K562 (cell line): ENCODE results near the gene KRTAP3-2. TPM values are rescaled to one million over a fixed set of nuclear protein-coding genes. Genes with fewer than 3 reads are reported as not detected.

ENCODE experiments used
- ATAC-seq: fragments of 200-7000 bp; cut with Tn5 transposase; 3 replicates; pipeline ENCODE4 v1.9.1; 2020; ENCODE audit warnings: moderate library complexity
- BruUV-seq: library from RNA; stranded (reverse); fragments of 400-500 nt; replicated peaks from 2 replicates; lab custom pipeline; 2021; lab: Mats Ljungman, UMichigan
- CTCF ChIA-PET: fragments of 300-600 bp; formaldehyde crosslinking; extraction: SDS; loops from one replicate; lab custom pipeline; 2021; ENCODE audit warnings: low intra/inter-chr PET ratio; lab: Yijun Ruan, JAX
- POLR2A ChIA-PET: fragments of 300-600, 350-650 bp; sonication (Branson Sonifier 250); formaldehyde crosslinking; extraction: SDS; loops from one replicate; lab custom pipeline; 2021; ENCODE audit warnings: antibody characterized with exemption, inconsistent platforms; lab: Yijun Ruan, JAX
- DNase-seq, 4 experiments: peaks; one replicate each; pipeline versions ENCODE4 v3.0.0 to v3.0.0-alpha.2; 2011 to 2018; ENCODE audit warnings: low spot score in 3 of 4, mixed read lengths in 3 of 4; ENCODE audit errors: extremely low read depth in 1 of 4
- FAIRE-seq: peaks from 2 replicates; lab custom pipeline; 2011; peaks lifted over from hg19 to GRCh38; lab: Jason Lieb, UNC
- H2AFZ ChIP-seq: 2 replicates; pipeline ENCODE4 v1.6.0; 2011; ENCODE audit warnings: low read depth, low read length, control low read depth, inconsistent platforms
- H3K27ac ChIP-seq: fragments of 200-600 bp; 3 replicates; pipeline ENCODE4 v1.8.0; 2011; ENCODE audit warnings: low read depth, mild to moderate bottlenecking, control low read depth, inconsistent platforms, low read length, moderate library complexity, mixed read lengths; ENCODE audit errors: extremely low read depth
- H3K27me3 ChIP-seq, 2 experiments: fragments of 300-600 bp in 1 of 2; 2 replicates in 1 of 2; 3 replicates in 1 of 2; pipeline versions ENCODE4 v1.6.0 to v1.8.0; 2011; ENCODE audit warnings: inconsistent platforms in 2 of 2, low read length in 2 of 2, mild to moderate bottlenecking in 1 of 2, mixed read lengths in 1 of 2, moderate library complexity in 1 of 2; ENCODE audit not compliant: control insufficient read depth in 2 of 2, insufficient read depth in 2 of 2
- H3K36me3 ChIP-seq: fragments of 300-600 bp; 3 replicates; pipeline ENCODE4 v1.8.0; 2011; ENCODE audit warnings: mild to moderate bottlenecking, low read length, inconsistent platforms; ENCODE audit not compliant: control insufficient read depth, insufficient read depth
- H3K4me1 ChIP-seq, 2 experiments: fragments of 200-600 bp in 1 of 2; replicated peaks in 1 of 2; 2 replicates in 1 of 2; 3 replicates in 1 of 2; pipeline versions ENCODE4 v1.5.1 to v1.8.0; 2011; ENCODE audit warnings: inconsistent platforms in 2 of 2, low read length in 2 of 2, mild to moderate bottlenecking in 1 of 2, mixed read lengths in 1 of 2, moderate library complexity in 1 of 2; ENCODE audit not compliant: control insufficient read depth in 2 of 2, insufficient read depth in 2 of 2
- H3K4me2 ChIP-seq: 2 replicates; pipeline ENCODE4 v1.6.1; 2011; ENCODE audit warnings: low read length, control low read depth, inconsistent platforms, mixed read lengths; ENCODE audit not compliant: insufficient read depth
- H3K4me3 ChIP-seq: fragments of 200-600 bp; sonication (generic), shearing (Covaris generic); 2 replicates; pipeline ENCODE4 v1.5.1; 2016; ENCODE audit warnings: control low read depth, inconsistent platforms
- H3K79me2 ChIP-seq: fragments of 200-600 bp; 3 replicates; pipeline ENCODE4 v1.8.0; 2011; ENCODE audit warnings: low read length, inconsistent platforms; ENCODE audit not compliant: control insufficient read depth, insufficient read depth
- H3K9ac ChIP-seq, 2 experiments: 2 replicates each; pipeline versions ENCODE4 v1.6.0 to v1.6.1; 2011; ENCODE audit warnings: low read depth in 2 of 2, low read length in 2 of 2, control low read depth in 1 of 2, inconsistent platforms in 1 of 2, mild to moderate bottlenecking in 1 of 2, mixed read lengths in 1 of 2; ENCODE audit not compliant: insufficient read depth in 1 of 2
- H3K9me1 ChIP-seq: one replicate; pipeline ENCODE4 v1.6.0; 2011; ENCODE audit warnings: inconsistent platforms, mild to moderate bottlenecking, low read length, moderate library complexity; ENCODE audit not compliant: control insufficient read depth, insufficient read depth
- H3K9me3 ChIP-seq: replicated peaks from 2 replicates; pipeline ENCODE4 v1.5.1; 2011; ENCODE audit warnings: low read depth, low read length, inconsistent platforms; ENCODE audit not compliant: control insufficient read depth, insufficient read depth
- H4K20me1 ChIP-seq: replicated peaks from 2 replicates; pipeline ENCODE4 v1.6.1; 2011; ENCODE audit warnings: low read length, inconsistent platforms, mixed read lengths; ENCODE audit not compliant: control insufficient read depth, insufficient read depth
- DIDO1 ChIP-seq: fragments of 450-650 bp; IDR thresholded peaks from 2 replicates; pipeline ENCODE4 v1.6.1; 2016; ENCODE audit warnings: low read depth, missing biosample characterization, missing genetic modification characterization
- FOXJ3 ChIP-seq: sonication (generic); formaldehyde crosslinking; IDR thresholded peaks from 2 replicates; pipeline ENCODE4 v1.4.0; 2020; ENCODE audit warnings: mild to moderate bottlenecking, missing genetic modification reagents
- LCOR ChIP-seq: sonication (generic); formaldehyde crosslinking; IDR thresholded peaks from 2 replicates; pipeline ENCODE4 v1.8.0; 2022; ENCODE audit warnings: mild to moderate bottlenecking, missing genetic modification reagents
- STAT5A ChIP-seq: IDR thresholded peaks from 2 replicates; pipeline ENCODE4 v1.6.1; 2012; ENCODE audit warnings: low read length, inconsistent platforms, borderline replicate concordance
- TARDBP ChIP-seq: fragments of 450-650 bp; IDR thresholded peaks from 2 replicates; pipeline ENCODE4 v1.6.1; 2016
- TEAD1 ChIP-seq, 2 experiments: fragments of 450-650 bp in 1 of 2; sonication (generic) in 1 of 2; formaldehyde crosslinking; IDR thresholded peaks; 2 replicates each; pipeline versions ENCODE4 v1.4.0 to v1.8.0; 2020 to 2022; ENCODE audit warnings: mild to moderate bottlenecking in 2 of 2, missing genetic modification reagents in 1 of 2
- ZNF197 ChIP-seq: fragments of 200-800 bp; sonication (Bioruptor generic); IDR thresholded peaks from 2 replicates; pipeline ENCODE4 v1.6.1; 2016; ENCODE audit warnings: low read depth, missing genetic modification characterization, missing compliant biosample characterization
- ZNF253 ChIP-seq: fragments of 250-450 bp; sonication (Bioruptor Pico); conservative IDR thresholded peaks from 2 replicates; pipeline ENCODE4 v1.6.1; 2021; ENCODE audit warnings: mild to moderate bottlenecking
- WGBS: fragments of 100-300 bp; shearing (Covaris generic); methylation state at CpG from one replicate; pipeline ENCODE4 v1.1.6; 2016; ENCODE audit warnings: low coverage, mixed read lengths; ENCODE audit not compliant: insufficient coverage; ENCODE audit errors: missing lambda C conversion rate; 5-methylcytosine and 5-hydroxymethylcytosine counted together
- in situ Hi-C: fragments of 300-500 bp; cut with MboI; formaldehyde crosslinking; loops from 4 replicates; pipeline ENCODE4 v1.15.0; 2018; ENCODE audit warnings: inconsistent platforms, mixed read lengths
- intact Hi-C: fragments of 100-400 bp; cut with micrococcal nuclease; formaldehyde crosslinking; loops from 2 replicates; pipeline ENCODE4 v1.14.2; 2022
- polyA plus RNA-seq, 8 experiments: library from polyadenylated mRNA; depleted of rRNA in 4 of 8; stranded (reverse) in 5 of 8; unstranded in 3 of 8; fragments of >200 nt; fragmentation: Nextera tagmentation in 2 of 8; fragmentation: Illumina TruSeq in 1 of 8; extraction: Ambion mirVana in 2 of 8; extraction: Trizol in 1 of 8; gene quantifications; 2 replicates each; pipeline versions ENCODE4 v1.2.1 to v1.2.3, GENCODE V29; 2011 to 2014; ENCODE audit warnings: inconsistent platforms in 1 of 8, missing spikeins in 1 of 8
- total RNA-seq, 7 experiments: library from RNA; depleted of rRNA in 6 of 7; stranded (reverse); fragments of >200 nt in 6 of 7; fragmentation: Illumina TruSeq in 2 of 7; extraction: Trizol in 2 of 7; gene quantifications; 2 replicates each; pipeline versions ENCODE4 v1.2.1 to v1.2.3, GENCODE V29; 2011 to 2021; ENCODE audit warnings: low replicate concordance in 1 of 7
- TF ChIP-seq, protein P1 (sequence below): fragments of 200-800 bp; sonication (Bioruptor generic); IDR thresholded peaks from 2 replicates; pipeline ENCODE4 v1.6.1; 2016; ENCODE audit warnings: missing genetic modification characterization, missing compliant biosample characterization

Gene KRTAP3-2
- total and polyA plus RNA-seq, 9 of the 15 experiments (the other 6 are each of a cell fraction or from before 2014, with no cell fraction given) = not detected

DNA sequence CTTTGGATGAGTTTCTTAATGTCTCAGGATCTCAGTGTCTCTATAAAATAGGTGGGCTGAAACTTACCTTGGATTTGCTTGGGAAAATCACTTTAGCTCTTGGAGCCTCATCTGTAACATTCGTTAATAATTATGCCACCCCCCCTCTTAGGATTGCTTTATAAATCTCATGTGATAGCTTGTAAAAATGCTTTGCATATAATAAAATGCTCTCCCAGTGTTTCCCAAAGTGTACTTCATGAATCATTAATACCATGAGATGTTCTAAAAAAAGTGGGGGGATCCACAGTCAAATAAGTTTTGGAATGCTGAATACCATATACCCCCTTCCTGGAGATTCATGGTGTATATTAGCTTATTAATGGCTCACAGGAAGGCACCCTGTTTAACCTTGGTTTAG, 38.1 kb downstream of the KRTAP3-2 start:
- in situ Hi-C loops (no loop called here), intact Hi-C loops (no loop called here)
- 0% methylated on average over 1 of the region's 1 CpG for WGBS
- H3K9me1 ChIP-seq = no peaks in the 10 kb centered on the region
- H3K79me2 ChIP-seq = no peaks in the 10 kb centered on the region
- no peak overlapping the region for H2AFZ ChIP-seq
- H3K9ac ChIP-seq = no peak overlapping the region
- CTCF ChIA-PET = no interaction called here
- no peak for TF ChIP-seq LCOR
- TF ChIP-seq TEAD1 (CRISPR knock-in tag; IDR thresholded peaks at IDR 0.05) = no peak
- TF ChIP-seq, protein P1, sequence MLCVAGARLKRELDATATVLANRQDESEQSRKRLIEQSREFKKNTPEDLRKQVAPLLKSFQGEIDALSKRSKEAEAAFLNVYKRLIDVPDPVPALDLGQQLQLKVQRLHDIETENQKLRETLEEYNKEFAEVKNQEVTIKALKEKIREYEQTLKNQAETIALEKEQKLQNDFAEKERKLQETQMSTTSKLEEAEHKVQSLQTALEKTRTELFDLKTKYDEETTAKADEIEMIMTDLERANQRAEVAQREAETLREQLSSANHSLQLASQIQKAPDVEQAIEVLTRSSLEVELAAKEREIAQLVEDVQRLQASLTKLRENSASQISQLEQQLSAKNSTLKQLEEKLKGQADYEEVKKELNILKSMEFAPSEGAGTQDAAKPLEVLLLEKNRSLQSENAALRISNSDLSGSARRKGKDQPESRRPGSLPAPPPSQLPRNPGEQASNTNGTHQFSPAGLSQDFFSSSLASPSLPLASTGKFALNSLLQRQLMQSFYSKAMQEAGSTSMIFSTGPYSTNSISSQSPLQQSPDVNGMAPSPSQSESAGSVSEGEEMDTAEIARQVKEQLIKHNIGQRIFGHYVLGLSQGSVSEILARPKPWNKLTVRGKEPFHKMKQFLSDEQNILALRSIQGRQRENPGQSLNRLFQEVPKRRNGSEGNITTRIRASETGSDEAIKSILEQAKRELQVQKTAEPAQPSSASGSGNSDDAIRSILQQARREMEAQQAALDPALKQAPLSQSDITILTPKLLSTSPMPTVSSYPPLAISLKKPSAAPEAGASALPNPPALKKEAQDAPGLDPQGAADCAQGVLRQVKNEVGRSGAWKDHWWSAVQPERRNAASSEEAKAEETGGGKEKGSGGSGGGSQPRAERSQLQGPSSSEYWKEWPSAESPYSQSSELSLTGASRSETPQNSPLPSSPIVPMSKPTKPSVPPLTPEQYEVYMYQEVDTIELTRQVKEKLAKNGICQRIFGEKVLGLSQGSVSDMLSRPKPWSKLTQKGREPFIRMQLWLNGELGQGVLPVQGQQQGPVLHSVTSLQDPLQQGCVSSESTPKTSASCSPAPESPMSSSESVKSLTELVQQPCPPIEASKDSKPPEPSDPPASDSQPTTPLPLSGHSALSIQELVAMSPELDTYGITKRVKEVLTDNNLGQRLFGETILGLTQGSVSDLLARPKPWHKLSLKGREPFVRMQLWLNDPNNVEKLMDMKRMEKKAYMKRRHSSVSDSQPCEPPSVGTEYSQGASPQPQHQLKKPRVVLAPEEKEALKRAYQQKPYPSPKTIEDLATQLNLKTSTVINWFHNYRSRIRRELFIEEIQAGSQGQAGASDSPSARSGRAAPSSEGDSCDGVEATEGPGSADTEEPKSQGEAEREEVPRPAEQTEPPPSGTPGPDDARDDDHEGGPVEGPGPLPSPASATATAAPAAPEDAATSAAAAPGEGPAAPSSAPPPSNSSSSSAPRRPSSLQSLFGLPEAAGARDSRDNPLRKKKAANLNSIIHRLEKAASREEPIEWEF (CRISPR knock-in tag) = no peak
- no peak for TF ChIP-seq DIDO1 (tag)
- TF ChIP-seq ZNF197 (CRISPR knock-in tag) = no peak
- no peak for TF ChIP-seq TARDBP
- no peak for TF ChIP-seq STAT5A
- no peak for TF ChIP-seq ZNF253 (CRISPR knock-in tag)
- no peak for TF ChIP-seq FOXJ3 (CRISPR knock-in tag)
- H3K4me1 ChIP-seq = no peaks in the 10 kb centered on the region
- no peak overlapping the region for H3K4me3 ChIP-seq
- no peak overlapping the region for H3K27ac ChIP-seq
- H3K36me3 ChIP-seq = no peaks in the 10 kb centered on the region
- H4K20me1 ChIP-seq = no peaks in the 10 kb centered on the region
- no TSS peak for BruUV-seq
- FAIRE-seq = no peak
- DNase-seq = no peak
- no peaks in the 10 kb centered on the region for H3K9me3 ChIP-seq
- POLR2A ChIA-PET = no interaction called here
- no peak overlapping the region for H3K4me2 ChIP-seq
- no peak for ATAC-seq
- H3K27me3 ChIP-seq = peaks cover 0 to 6% of the 10 kb centered on the region in 2 experiments; a peak in 3 of 5 replicates
